PFSK-1 (cell line): Measurements from ENCODE around the gene TULP1.

Experiments
- FOXP2 ChIP-seq: optimal IDR thresholded peaks from 2 replicates; pipeline ENCODE3; 2011; ENCODE audit warnings: borderline replicate concordance, control low read depth, inconsistent platforms; ENCODE audit not compliant: insufficient read depth; ENCODE audit errors: extremely low read length, extremely low read depth
- POLR2AphosphoS5 ChIP-seq: IDR thresholded peaks from 2 replicates; pipeline ENCODE4 v1.6.1; 2012; ENCODE audit warnings: low read depth, mild to moderate bottlenecking, control low read depth, low read length, moderate library complexity
- SIN3A ChIP-seq: IDR thresholded peaks from 2 replicates; pipeline ENCODE4 v1.6.1; 2012; ENCODE audit warnings: mild to moderate bottlenecking, low read length, moderate library complexity, borderline replicate concordance; ENCODE audit not compliant: insufficient read depth
- TAF1 ChIP-seq: IDR thresholded peaks from 2 replicates; pipeline ENCODE4 v1.6.1; 2012; ENCODE audit warnings: low read length, control low read depth, borderline replicate concordance; ENCODE audit not compliant: insufficient read depth
- TF ChIP-seq, protein P1 (sequence below), 2 experiments: IDR thresholded peaks; 2 replicates each; pipeline versions ENCODE4 v1.6.1 to v1.8.0; 2011 to 2012; ENCODE audit warnings: low read depth in 2 of 2, low read length in 2 of 2, control low read depth in 1 of 2, inconsistent platforms in 1 of 2, mild to moderate bottlenecking in 1 of 2, moderate library complexity in 1 of 2; ENCODE audit not compliant: insufficient read depth in 1 of 2

The TULP1 gene

DNA sequence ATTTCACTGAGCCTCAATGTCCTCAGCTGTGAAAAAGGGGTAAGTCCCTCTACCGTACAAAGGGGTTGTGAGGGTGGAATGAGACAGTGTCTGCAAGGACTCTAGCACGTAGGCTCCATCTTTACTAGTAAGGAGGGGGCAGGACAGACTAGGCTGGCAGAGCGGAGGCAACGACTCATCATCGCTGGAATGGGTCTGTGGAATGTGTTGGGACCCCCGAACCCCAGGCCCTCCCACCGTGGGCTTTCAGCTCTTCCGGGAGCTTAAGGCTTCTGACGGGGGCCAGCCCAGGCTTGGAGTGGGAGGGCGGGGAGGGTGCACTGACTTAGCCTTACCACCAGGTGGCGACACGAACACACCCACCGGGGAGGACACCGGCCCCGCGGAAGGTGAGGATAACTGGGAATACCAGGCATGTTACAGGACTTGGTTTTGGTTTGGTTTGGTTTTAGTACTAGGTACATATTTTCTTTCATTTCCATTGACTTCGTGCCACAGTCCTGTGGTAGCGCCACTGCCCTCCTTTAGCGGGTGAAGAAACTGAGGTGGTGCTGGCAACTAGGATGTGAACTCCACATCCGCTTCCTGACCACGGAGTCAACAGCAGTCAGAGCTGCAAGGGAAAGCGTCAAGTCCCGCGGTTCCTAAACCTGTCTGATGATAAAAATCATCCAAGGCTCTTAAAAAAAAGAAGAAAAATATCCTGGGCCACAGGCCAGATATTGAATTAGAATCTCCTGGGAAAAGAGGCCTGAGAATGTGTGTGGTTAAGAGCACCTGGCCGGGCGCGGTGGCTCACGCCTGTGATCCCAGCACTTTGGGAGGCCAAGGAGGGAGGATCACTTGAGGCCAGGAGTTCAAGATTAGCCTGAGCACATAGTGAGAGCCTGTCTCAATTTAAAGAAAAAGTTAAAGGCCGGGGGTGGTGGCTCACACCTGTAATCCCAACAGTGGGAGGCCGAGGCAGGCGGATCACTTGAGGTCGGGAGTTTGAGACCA, 10.3 kb upstream of the TULP1 start:
- TF ChIP-seq POLR2AphosphoS5 = no peak
- no peak for TF ChIP-seq TAF1
- no peak for TF ChIP-seq FOXP2
- no peak for TF ChIP-seq SIN3A

DNA sequence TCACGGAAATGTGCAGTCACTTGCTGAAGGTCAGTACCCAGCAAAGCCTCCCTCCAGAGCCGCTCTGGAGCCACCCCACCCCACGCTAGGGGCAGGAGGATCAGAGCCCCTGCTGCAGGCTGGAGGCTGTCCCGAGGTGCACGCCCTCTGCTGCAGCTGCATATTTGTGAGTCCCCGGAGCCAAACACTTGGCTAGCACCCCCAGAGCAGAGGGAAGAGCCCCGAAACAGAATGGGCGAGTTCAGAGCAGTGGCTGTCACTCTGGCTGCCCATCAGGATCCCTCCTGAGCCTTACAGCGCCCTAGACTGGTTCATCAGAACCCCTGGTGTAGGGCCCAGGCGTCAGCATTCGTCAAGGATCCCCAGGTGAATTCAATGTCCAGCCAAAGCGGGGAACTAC, 9.5 kb upstream of the TULP1 start:
- TF ChIP-seq FOXP2 (no peak), TAF1 (no peak), SIN3A (no peak), POLR2AphosphoS5 (no peak)
- TF ChIP-seq, protein P1, sequence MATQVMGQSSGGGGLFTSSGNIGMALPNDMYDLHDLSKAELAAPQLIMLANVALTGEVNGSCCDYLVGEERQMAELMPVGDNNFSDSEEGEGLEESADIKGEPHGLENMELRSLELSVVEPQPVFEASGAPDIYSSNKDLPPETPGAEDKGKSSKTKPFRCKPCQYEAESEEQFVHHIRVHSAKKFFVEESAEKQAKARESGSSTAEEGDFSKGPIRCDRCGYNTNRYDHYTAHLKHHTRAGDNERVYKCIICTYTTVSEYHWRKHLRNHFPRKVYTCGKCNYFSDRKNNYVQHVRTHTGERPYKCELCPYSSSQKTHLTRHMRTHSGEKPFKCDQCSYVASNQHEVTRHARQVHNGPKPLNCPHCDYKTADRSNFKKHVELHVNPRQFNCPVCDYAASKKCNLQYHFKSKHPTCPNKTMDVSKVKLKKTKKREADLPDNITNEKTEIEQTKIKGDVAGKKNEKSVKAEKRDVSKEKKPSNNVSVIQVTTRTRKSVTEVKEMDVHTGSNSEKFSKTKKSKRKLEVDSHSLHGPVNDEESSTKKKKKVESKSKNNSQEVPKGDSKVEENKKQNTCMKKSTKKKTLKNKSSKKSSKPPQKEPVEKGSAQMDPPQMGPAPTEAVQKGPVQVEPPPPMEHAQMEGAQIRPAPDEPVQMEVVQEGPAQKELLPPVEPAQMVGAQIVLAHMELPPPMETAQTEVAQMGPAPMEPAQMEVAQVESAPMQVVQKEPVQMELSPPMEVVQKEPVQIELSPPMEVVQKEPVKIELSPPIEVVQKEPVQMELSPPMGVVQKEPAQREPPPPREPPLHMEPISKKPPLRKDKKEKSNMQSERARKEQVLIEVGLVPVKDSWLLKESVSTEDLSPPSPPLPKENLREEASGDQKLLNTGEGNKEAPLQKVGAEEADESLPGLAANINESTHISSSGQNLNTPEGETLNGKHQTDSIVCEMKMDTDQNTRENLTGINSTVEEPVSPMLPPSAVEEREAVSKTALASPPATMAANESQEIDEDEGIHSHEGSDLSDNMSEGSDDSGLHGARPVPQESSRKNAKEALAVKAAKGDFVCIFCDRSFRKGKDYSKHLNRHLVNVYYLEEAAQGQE (IDR thresholded peaks at IDR 0.05; ENCODE audit: insufficient read depth in 1 of 2, low read depth in 2 of 2, low read length in 2 of 2) = no peak

DNA sequence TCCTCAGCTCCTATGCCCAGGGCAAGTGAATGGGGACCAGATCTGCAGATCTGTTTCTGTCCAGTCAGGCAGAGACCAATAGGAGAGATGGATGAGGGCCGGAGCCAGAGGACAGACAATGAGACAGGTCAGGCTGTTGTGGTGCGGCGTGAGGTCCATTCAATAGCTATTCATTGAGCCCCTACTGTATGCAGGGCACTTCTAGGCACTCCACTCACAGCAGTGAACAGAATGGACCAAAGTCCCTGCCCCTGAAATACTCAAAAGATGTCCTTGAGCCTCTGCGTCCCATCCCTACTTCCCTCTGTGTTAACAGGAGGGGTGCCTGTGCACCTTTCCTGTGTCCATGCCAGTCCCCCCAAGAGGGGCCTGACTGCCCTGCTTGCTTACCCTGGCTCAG, 8.5 kb upstream of the TULP1 start:
- TF ChIP-seq SIN3A (no peak), POLR2AphosphoS5 (no peak), TAF1 (no peak), FOXP2 (no peak)
- TF ChIP-seq, protein P1 (IDR thresholded peaks at IDR 0.05; ENCODE audit: insufficient read depth in 1 of 2, low read depth in 2 of 2, low read length in 2 of 2) = no peak

DNA sequence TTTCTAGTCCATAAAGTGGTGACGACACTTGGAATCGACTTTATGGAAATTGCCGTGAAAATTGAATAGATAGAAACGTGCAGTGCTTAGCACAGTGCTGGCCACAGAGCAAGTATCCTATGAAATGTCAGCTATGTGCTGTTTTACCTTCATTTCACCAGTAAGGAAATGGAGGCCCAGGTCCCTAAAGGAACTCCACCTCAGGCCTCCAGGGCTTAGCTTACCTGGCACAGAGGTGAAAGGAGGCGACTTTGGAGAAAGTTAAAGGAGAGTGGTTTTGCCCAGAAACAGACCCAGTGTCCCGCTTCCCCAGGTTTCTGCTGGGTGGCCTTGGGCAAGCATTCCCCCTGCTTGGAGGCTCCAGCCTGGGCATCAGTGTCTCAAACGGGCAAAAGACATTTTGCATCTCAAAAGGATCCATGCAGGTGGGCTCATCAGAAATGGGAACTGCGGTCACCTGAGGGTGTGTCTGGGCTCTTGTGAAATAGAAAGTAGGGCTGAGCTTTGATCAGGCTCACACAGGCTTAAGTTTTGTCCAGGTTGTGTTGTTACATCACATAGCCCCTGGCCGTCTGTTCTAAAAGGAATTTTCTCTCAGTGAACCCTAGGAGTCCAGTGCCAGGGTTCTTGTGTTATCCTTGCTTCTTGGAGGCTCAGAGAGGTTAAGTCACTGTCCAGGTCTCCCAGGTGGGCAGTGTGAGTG, 6.8 kb upstream of the TULP1 start:
- TF ChIP-seq, protein P1 (IDR thresholded peaks at IDR 0.05; ENCODE audit: insufficient read depth in 1 of 2, low read depth in 2 of 2, low read length in 2 of 2) = no peak
- TF ChIP-seq FOXP2 = no peak
- TF ChIP-seq POLR2AphosphoS5 = no peak
- TF ChIP-seq SIN3A = no peak
- TF ChIP-seq TAF1 = no peak

DNA sequence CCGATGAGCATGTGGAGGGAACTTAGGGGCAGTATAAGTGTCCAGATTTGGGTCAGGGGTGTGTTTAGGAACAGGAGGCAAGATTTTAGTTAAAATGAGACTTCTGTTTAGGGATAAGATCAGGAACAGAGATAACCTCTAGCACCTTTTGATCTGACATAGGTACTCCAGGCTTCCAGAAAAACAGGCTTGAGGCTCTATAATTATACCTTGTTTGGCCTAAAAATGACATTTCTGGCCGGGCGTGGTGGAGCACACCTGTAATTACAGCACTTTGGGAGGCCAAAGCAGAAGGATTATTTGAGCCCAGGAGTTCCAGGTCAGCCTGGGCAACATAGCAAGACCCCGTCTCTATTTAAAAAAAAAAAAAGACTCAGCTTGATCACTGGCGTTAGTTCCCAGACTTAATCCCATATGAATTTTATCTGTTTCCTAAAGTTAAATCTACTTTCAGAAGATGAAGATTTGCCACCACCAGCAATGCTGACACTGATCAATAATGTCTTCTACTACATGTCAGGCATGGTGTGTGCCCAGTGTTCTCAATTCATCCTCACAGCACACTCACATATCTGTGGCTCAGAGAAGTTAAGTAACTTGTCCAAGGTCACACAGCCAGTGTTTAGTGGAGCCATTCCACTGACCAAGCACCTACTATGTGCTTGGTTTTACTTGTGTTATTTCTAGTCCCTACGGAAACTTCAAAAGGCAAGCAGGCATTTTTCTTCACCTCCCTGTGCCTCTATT, 6.0 kb upstream of the TULP1 start:
- TF ChIP-seq FOXP2 (no peak), TAF1 (no peak), POLR2AphosphoS5 (no peak), SIN3A (no peak)
- TF ChIP-seq, protein P1 (IDR thresholded peaks at IDR 0.05; ENCODE audit: insufficient read depth in 1 of 2, low read depth in 2 of 2, low read length in 2 of 2) = no peak
